NCI-H510A (cell line): Measurements from ENCODE around the gene ZNF831.

Experiments used
- DNase-seq: peaks from one replicate; lab custom pipeline; 2025; lab: John Stamatoyannopoulos, UW

ZNF831 gene

GRCh38 chr20:59163631-59164530, at the start of gene ZNF831:
ZNF831 (plus strand) TSS chr20:59163821; CDS start chr20:59191020, 27,199 bp downstream.
- no peak for DNase-seq

DNA sequence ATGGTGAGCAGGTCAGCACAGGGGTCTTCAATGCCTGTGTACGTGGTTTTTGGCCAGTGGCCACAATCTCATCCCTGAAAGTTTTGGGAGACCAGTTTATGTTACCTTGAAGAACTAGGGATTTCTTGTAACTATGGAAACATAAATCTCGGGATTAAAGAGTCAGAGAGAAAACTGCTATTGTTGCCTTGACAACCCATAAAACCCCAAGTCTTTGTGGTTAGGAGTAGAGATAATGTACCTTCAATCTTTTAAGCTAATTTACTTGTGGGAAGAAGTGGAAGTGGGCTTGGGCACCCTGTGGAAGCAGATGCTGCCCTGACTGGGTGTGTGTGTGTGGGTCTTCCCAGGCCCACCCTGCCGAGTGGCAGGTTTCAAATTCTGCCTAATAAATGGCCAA, 46.1 kb upstream of the ZNF831 start:
- DNase-seq: no peak

- DNase-seq: no peak
These were observed 44.8 kb upstream of the ZNF831 start for GRCh38 chr20:59118855-59119254.

DNA sequence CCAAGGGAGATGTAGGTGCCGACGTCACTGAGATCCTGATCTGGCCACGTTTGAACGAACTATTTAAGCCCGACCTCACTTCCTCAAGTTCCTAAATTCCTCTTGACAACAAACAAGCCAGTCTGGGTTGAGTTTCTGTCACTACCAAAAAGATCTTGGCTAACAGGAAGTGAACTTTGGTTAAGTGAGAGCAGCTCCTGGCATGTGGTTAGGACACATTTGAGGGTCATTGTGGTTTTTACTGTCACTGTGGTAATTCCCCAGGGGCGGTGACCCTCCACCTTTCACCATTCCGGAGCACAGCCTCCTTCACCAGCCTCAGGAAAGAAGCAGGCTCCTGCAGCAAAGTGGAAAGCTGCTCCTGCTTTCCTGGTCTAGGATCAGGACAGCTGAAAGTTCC, 43.1 kb upstream of the ZNF831 start:
- no peak for DNase-seq

DNA sequence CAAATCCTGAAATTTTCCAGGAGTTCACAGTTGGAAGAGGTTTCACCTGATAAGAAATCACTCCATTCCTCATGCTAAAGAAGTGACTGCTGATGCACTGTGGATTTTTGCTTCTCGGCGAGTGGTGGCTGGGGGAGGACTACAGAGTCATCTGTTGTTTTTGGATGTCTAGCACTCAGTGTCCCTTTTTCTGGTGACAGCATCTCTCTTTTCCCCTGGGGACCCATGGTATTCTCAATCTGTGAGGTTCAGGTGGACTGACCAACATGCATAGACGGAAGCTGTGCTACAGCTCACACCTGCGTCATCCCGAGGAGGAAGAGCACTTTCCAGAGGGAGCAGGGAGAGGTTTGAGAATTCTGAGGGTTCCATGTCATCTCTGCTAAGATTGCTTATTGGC, 42.7 kb upstream of the ZNF831 start:
- no peak for DNase-seq

GRCh38 chr20:59121714-59122565, 41.7 kb upstream of the ZNF831 start:
- DNase-seq: no peak

DNA sequence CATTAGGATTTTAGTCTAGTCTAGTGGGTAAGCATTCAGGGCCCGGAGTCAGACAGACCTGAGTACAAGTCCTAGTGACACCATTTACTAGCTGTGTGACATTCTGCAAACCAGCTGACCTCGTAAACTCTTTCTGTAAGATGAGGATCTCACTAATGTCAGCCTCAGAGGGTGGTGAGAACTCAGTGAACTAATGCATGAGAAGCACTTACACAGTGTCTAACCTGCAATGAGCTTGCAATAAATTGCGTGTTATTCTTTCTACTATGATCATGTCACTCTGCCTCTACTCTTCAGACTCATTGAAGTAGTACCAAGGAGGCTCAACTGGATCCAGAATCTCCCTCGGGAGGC, 41.1 kb upstream of the ZNF831 start:
- no peak for DNase-seq

DNA sequence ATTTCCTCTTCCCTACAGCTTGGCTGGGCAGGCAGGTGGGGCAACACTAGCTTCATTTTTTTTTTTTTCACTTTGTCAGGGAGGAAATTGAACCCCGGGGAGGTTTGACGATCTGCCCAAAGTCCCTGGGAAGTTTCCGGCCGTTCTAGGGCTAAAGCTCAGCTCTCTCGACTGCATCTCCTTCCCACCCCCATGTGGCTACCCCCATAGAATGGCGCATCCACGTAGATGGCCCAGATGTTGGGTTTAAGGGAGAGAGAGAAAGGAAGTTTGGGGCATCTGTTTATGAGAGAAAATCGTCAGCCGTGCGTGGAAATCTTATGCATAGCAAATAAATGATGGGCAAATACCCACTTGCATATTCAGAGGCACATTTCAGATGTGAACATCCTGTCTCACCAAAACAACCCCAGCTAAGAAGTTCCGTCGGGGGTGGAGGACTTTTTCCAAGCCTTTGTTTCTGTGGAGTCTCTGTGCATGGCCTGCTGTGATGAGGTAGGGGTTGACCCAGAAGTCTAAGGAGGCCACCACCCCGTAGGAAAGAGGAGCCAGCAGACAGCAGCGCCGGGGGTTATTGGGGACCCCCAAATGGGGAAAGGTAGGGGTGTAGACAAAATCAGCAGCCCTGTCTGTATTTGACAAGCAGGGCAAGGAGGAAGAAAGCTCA, 40.5 kb upstream of the ZNF831 start:
- no peak for DNase-seq

DNA sequence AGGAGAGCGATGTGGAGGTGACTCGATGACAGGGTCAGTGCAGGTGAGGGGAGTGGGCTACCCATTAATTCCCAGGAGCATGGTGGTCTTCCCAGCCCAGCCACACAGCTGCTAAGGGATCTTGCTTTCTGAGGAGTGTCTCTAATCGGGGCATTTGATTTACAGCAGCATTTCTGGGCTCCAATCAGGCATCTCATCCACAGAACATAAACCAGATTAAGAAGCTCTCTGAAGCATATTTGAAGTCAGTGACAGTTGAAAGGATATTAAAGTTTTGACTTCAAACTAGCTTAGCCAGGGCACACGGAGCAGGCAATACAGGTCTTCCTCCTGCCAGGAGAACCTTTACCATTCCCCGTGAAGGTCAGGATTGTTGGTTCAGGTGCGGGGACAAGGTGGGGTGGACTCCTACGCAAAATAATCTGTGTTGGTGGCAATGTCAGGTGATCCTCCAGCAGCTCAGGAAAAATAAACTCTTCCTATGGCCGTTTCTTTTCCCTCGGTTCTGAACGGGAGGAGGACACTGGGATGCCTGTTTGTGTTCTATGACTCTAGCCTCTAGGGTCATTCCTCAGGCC, 39.9 kb upstream of the ZNF831 start:
- DNase-seq: no peak

GRCh38 chr20:59124296-59125029, 39.2 kb upstream of the ZNF831 start:
- DNase-seq: no peak

DNA sequence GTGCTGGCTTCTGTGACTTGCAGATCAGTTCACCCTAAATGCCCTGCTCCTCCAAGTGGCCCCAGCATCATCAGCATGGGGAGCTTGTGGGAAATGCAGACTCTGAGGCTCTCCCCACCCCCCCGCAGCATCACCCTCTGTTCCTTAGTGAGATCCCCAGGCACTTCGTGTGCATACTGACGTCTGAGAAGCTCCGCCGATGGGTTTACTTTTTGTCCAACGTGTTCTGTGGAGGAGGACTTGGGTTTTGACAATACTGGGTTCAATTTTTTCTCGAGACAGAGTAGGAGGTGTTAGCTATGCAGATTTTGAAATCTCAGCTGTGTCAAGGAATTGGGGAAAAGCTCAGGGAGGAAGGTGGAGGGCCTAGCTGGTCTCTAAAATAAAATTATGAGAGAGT, 38.3 kb upstream of the ZNF831 start:
- no peak for DNase-seq

GRCh38 chr20:59125836-59126235, 37.8 kb upstream of the ZNF831 start:
- DNase-seq: no peak

DNA sequence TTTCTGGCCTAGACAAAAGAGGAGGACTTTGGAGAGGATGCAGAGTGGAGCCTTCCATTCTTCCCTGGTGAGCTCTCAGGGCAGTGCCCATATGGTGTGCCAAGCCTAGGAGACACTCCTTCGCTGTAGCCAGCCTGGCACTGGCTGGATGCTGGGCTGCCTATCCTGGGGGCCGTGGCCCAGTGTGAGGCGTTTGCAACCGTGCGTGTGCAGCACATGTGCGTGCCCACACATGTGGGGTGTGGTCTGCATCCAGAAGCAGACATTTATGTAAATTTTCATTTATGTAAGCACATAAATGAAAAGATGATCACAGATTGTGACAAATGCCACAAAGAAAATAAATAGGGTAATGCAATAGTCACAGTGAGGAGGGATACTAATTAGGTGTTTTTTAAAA, 35.8 kb upstream of the ZNF831 start:
- DNase-seq: no peak

GRCh38 chr20:59131551-59132285, 31.9 kb upstream of the ZNF831 start:
- DNase-seq: no peak

- DNase-seq: no peak
These were observed 29.4 kb upstream of the ZNF831 start for GRCh38 chr20:59134182-59134581.

GRCh38 chr20:59135093-59135492, 28.5 kb upstream of the ZNF831 start:
- DNase-seq: no peak

DNA sequence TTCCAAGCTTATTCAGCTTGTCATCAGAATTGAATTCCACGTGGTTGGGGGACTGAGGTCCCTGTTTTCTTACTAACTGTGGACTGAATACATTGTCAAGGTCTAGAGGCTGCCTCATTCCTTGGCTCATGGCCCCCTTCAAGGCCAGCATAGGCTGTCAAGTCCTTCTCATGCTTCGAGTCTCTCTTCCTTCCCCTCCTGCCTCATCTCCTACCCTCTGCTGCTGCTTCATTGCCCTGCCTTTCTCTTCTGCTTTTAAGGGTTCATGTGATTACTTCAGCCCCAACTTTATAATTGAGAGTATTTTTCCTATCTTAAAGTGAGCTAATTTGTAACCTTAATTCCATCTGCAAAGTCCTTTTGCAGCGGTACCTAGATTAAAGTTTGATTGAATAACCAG, 27.6 kb upstream of the ZNF831 start:
- no peak for DNase-seq

GRCh38 chr20:59137532-59137931, 26.1 kb upstream of the ZNF831 start:
- DNase-seq: no peak

DNA sequence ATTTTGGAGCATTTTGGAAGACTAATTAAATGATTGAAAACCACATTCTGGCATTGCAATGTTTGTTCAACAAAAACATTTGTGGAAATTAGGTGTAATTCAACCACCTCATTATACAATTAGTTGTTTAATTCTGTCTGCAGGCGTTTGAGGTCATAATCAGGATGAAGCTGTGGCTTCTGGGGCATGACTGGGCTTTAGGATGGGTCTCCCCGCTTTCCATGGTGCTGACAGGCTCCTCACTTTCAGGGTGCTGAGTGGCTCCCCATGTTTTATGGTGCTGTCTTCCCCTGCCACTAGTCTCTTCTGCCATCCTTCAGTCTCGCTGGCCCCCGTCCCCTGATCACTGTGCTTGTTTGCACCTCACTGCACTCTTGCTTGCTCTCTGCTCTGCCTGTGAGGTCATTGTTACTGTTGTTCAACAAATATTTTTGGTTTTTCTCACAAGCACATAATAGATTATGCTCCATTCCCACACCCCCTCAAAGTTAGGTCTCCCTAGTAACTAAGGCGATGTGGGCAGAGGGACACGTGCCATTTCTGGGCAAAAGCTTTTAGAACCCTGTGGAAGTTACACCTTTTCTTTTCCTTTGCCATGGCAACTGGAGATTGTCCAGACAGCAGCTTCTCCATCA, 25.4 kb upstream of the ZNF831 start:
- DNase-seq: no peak

DNA sequence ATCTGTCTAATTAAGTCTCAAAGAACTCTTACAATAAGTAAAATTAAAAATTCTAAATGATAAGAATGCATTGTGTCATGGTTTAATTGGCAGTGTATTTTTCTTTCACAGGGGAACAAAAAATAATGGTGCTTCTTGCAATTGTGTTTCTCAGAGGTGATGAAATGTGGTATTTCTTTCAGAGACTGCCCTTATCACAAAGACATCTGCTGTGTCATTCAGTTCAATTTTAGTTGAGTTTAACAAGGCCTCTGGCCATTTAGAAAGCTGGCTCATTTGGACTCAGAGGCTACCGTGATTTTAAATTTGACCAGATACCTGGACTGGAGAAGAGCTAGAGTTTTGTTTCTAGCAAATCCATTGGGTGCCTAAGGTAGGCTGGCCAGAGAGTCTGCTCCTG, 23.6 kb upstream of the ZNF831 start:
- no peak for DNase-seq
